Measurements from ENCODE around the gene CNGB1.

Gene CNGB1

DNA sequence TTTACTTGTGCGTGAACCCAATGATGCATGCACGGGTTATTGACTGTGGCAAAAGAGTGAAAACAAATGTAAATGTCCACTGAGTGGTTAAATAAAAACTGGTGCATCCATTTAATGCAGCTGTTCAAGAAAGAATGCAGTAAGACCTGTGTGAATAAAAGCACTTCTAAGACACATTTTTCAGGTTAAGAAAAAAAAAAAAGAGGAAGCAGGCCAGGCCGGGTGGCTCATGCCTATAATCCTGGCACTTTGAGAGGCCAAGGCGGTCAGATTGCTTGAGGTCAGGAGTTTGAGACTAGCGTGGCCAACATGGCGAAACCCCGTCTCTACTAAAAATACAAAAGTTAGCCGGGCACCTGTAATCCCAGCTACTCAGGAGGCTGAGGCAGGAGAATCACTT is 11.8 kb downstream of the CNGB1 start:
- TF ChIP-seq, protein P1, sequence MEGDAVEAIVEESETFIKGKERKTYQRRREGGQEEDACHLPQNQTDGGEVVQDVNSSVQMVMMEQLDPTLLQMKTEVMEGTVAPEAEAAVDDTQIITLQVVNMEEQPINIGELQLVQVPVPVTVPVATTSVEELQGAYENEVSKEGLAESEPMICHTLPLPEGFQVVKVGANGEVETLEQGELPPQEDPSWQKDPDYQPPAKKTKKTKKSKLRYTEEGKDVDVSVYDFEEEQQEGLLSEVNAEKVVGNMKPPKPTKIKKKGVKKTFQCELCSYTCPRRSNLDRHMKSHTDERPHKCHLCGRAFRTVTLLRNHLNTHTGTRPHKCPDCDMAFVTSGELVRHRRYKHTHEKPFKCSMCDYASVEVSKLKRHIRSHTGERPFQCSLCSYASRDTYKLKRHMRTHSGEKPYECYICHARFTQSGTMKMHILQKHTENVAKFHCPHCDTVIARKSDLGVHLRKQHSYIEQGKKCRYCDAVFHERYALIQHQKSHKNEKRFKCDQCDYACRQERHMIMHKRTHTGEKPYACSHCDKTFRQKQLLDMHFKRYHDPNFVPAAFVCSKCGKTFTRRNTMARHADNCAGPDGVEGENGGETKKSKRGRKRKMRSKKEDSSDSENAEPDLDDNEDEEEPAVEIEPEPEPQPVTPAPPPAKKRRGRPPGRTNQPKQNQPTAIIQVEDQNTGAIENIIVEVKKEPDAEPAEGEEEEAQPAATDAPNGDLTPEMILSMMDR (conservative IDR thresholded peaks at IDR 0.05; ENCODE audit: low read depth, low read length) = no peak
- H3K4me3 ChIP-seq (ENCODE audit: low read depth, low read length) = no peak overlapping the region
- DNase-seq (ENCODE audit: low read depth) = no peak

DNA sequence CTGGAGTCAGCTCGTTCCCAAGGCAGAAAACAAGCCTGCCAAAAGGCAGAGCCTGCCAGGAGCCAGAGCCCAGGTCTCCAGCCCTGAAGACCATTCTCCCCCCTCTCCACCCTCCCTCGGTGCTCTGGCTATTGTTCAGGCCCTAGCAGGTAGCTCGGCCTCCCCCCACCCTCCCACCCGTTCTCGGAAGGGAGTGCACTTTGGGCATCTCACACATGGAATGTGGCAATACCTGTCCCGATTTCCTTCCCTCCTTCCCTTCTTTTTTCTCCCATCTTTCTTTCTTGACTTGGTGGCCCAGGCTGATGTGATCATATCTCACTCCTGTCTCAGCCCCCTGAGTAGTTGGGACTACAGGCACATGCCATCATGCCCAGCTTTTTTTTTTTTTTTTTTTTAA is 12.4 kb downstream of the CNGB1 start:
- TF ChIP-seq, protein P1 (conservative IDR thresholded peaks at IDR 0.05; ENCODE audit: low read depth, low read length) = no peak
- no peak for DNase-seq (ENCODE audit: low read depth)
- H3K4me3 ChIP-seq (ENCODE audit: low read depth, low read length) = no peak overlapping the region

DNA sequence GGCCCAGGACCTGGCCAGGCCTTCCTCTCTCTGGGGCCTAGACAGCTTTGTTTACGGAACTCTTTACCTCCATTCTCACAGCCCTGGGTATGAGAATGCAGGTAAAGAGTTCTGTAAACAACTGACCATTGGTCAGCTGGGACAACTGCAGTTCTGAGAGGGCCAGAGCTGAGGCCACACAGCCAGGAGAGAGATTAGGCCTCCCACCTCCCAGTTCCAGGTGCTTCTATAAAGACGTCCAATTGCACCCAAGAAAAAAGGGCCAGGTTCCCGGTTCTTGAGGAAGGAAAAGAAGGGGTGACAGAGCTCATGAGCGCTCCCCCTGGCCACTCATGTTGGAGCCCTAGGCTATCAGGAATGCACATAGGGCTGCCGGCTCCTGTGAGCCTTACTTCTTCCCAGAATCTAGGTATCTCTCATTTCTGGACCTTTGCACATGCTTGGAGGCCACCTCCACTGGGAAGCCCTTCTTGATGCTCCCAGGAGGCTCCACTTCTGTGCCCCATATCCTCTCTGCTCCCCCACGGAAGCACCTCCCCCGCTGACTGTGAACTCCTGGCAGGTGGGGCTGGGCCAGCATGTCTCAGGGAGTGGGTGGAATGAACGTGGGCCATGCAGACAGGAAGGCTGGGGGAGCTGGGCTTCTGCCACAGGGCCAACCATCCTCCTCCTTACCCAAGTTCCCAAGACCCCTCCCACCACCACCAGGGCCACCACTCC is 13.1 kb downstream of the CNGB1 start:
- H3K4me3 ChIP-seq (ENCODE audit: low read depth, low read length) = no peak overlapping the region
- TF ChIP-seq, protein P1 (conservative IDR thresholded peaks at IDR 0.05; ENCODE audit: low read depth, low read length) = no peak
- DNase-seq (ENCODE audit: low read depth) = no peak

DNA sequence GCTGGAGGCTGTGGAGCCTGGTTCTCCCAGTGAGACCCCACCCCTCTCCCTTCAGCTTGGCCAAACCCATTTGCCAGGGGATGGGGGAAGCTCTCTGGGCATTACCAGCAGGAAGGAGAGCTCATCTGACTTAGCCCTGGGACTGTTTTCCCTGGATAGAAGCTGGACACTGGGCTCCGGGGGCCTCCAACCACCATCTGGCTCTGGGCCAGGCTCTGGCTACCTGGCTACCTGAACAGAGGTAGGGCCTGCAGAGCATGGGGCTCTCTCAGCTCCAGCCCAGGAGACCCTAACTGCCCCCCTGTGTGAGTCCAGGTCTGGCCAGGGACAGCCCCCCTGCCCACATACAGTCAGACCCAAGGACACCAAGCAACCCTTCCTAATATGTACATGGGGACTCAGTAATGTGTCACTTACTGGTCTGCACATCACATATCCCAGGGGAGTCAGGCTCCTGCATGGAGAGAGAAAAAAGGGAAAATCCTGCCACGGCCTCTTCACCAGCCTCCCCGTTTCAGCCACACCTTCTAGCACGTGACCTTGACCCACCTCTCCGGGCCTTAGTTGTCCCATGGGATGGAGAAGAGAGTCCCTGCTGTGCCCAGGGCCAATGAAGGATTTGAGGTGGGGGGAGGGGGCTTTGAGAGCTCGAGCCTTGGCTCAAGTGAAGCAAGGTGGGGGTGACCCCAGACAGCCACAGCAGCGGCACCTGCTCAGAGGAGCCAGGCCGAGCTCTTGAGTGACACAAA is 13.8 kb downstream of the CNGB1 start:
- no peak overlapping the region for H3K4me3 ChIP-seq (ENCODE audit: low read depth, low read length)
- TF ChIP-seq, protein P1 (conservative IDR thresholded peaks at IDR 0.05; ENCODE audit: low read depth, low read length) = no peak
- DNase-seq (ENCODE audit: low read depth) = no peak

DNA sequence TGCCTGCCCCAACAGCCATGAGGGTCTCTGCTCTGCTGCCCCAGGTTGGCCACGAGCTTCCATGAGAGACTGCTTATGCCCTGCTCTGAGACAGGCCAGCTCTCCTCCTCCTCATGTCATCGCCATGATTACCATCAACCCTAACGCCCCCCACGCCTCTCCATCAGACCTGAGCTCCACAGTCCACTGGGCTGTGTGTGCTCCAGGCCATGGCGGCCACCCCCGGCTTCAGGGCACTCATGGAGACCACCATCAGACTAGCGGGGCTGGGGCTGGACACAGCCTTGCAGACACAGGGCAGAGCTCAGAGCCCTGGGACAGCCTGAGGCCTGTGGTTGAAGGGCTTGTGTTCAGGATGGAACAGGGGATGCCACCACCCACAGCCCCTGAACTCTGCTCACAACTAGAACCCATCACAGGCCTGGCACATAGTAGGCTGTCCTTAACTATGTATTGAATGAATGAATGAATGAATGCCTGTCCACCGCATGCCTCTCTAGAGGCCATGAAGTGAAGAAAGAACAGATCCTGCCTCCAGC is 14.6 kb downstream of the CNGB1 start:
- TF ChIP-seq, protein P1 (conservative IDR thresholded peaks at IDR 0.05; ENCODE audit: low read depth, low read length) = no peak
- DNase-seq (ENCODE audit: low read depth) = no peak
- no peak overlapping the region for H3K4me3 ChIP-seq (ENCODE audit: low read depth, low read length)

DNA sequence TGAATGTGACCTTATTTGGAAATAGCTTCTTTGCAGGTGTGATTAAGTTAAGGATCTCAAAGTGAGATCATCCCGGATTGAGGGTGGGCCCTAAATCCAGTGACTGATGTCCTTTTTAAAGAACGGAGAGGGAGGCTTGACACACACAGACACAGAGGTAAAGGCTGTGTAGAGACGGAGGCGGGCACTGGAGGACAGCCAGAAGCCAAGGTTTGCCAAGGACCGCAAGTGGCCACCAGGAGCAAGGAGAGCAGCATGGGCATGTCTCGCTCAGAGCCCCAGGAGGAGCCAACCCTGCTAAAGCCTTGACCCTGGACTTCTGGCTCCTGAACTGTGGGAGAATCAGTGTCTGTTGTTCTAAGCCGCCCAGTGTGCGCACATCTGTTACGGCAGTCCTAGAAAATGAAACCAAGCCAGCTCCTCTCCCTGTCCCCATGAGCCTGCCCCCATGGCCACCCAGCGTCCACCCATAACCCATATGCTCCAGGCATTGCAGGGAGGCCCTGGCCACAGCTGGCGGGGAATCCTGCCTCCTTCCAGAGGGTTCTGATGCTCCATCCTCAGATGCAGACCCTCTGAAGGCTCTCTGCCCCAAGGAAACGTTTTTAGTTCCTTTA is 15.2 kb downstream of the CNGB1 start:
- no peak for DNase-seq (ENCODE audit: low read depth)
- H3K4me3 ChIP-seq (ENCODE audit: low read depth, low read length) = no peak overlapping the region
- TF ChIP-seq, protein P1 (conservative IDR thresholded peaks at IDR 0.05; ENCODE audit: low read depth, low read length) = no peak

Measured in choroid plexus epithelial cell (primary cell).